ENCODE measurements around the gene PDGFC. TPM values are rescaled to one million over a fixed set of nuclear protein-coding genes. Genes with fewer than 3 reads are reported as not detected.

The PDGFC gene
- total RNA-seq, 1 donor from 2014 or later, result 70.9 TPM

DNA sequence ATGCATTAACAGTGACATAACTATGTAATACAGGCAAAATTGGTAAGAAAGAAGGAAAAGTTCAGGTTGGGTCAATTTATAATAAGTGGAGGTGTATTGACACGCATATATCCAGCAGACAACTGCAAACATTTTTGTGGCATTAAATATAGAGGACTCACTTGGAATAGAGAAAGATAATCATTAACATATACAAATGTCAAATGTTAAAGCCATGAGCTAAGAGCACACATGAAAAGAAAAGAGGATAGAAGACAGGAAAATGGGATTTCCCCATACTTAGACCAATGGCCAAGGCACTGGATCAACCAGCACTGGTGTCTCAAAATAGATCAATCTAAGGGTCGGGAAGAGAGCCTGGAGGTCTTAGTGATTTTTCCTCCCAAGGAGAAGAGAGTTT, 187.6 kb downstream of the PDGFC start:
- H3K27me3 Mint-ChIP-seq (ENCODE audit: low read depth), result no peaks in the 10 kb centered on the region
- H3K27ac Mint-ChIP-seq (ENCODE audit: unreplicated experiment), result no peak overlapping the region
- H3K36me3 Mint-ChIP-seq (ENCODE audit: low read depth), result peaks cover 4% of the 10 kb centered on the region
- TF ChIP-seq, protein P1, sequence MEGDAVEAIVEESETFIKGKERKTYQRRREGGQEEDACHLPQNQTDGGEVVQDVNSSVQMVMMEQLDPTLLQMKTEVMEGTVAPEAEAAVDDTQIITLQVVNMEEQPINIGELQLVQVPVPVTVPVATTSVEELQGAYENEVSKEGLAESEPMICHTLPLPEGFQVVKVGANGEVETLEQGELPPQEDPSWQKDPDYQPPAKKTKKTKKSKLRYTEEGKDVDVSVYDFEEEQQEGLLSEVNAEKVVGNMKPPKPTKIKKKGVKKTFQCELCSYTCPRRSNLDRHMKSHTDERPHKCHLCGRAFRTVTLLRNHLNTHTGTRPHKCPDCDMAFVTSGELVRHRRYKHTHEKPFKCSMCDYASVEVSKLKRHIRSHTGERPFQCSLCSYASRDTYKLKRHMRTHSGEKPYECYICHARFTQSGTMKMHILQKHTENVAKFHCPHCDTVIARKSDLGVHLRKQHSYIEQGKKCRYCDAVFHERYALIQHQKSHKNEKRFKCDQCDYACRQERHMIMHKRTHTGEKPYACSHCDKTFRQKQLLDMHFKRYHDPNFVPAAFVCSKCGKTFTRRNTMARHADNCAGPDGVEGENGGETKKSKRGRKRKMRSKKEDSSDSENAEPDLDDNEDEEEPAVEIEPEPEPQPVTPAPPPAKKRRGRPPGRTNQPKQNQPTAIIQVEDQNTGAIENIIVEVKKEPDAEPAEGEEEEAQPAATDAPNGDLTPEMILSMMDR (IDR thresholded peaks at IDR 0.05), result no peak
- DNase-seq (ENCODE audit: low spot score), result no peak
- H3K4me3 Mint-ChIP-seq (ENCODE audit: unreplicated experiment), result no peak overlapping the region
- peaks cover 51% of the 10 kb centered on the region for H3K4me1 Mint-ChIP-seq (ENCODE audit: low read depth)
- H3K9me3 Mint-ChIP-seq (ENCODE audit: low read depth), result no peaks in the 10 kb centered on the region

DNA sequence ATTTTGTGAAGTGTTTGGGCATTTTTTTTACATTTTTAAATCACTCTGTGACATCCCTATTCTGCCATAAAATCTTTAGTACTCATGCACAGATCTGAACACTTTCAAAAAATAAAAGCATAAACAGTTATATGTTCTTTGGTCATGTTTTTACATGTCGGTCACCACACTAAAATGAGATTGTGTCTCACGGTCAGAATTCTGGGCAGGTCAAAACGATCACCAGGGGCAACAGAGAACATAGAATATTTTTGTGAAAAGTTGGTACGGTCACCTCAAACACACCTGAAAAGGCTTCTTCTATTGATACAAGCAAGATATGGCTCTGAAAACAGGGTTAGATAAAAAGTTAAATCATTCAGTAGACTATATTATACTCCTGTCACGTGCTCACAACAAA, 189.1 kb downstream of the PDGFC start:
- H3K4me1 Mint-ChIP-seq (ENCODE audit: low read depth), result peaks cover 60% of the 10 kb centered on the region
- TF ChIP-seq, protein P1 (IDR thresholded peaks at IDR 0.05), result no peak
- no peak overlapping the region for H3K4me3 Mint-ChIP-seq (ENCODE audit: unreplicated experiment)
- no peak overlapping the region for H3K27ac Mint-ChIP-seq (ENCODE audit: unreplicated experiment)
- H3K27me3 Mint-ChIP-seq (ENCODE audit: low read depth), result no peaks in the 10 kb centered on the region
- no peaks in the 10 kb centered on the region for H3K9me3 Mint-ChIP-seq (ENCODE audit: low read depth)
- peaks cover 4% of the 10 kb centered on the region for H3K36me3 Mint-ChIP-seq (ENCODE audit: low read depth)
- no peak for DNase-seq (ENCODE audit: low spot score)

DNA sequence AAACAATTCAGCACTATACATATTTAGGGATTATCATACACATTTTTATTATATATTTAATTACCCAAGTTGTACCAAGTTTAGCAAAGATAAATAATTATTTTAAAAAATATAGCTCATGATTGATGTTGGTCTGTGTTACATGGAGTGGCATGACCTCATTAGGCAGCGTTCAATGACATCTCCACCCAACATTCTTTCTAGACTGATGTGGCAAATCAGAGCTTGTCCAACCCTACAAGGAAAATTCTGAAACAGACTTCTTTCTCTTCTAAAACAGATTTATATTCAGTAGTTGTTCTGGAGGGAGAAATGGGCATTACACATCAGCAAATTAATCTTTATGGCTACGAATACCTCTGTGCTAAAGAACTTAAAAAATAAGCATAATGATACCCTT, 189.7 kb downstream of the PDGFC start:
- DNase-seq (ENCODE audit: low spot score), result no peak
- TF ChIP-seq, protein P1 (IDR thresholded peaks at IDR 0.05), result no peak
- Mint-ChIP-seq H3K4me1 (ENCODE audit: low read depth) (peaks cover 67% of the 10 kb centered on the region), H3K36me3 (ENCODE audit: low read depth) (peaks cover 4% of the 10 kb centered on the region), H3K9me3 (ENCODE audit: low read depth) (no peaks in the 10 kb centered on the region), H3K27ac (ENCODE audit: unreplicated experiment) (peak overlapping the region; percentile 34), H3K27me3 (ENCODE audit: low read depth) (no peaks in the 10 kb centered on the region), H3K4me3 (ENCODE audit: unreplicated experiment) (no peak overlapping the region)

DNA sequence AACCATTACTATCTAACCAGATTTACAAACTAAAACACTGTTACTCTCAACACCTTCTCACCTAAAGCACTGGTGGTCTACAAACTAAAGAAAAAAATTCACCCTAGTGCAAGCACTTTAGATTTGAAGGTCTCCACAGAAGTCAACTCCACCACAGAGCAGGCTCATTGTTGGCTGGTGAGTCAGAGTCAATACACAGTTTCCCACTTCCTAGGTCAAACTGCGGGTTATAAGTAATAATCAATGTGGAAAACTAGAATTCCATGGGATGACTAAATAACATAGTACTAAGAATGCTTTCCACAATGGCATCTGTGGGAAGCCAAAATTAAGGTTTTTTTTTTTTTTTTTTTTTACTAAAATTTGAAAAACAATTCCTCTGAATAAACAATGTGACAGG, 191.8 kb downstream of the PDGFC start:
- Mint-ChIP-seq H3K4me1 (ENCODE audit: low read depth) (peaks cover 81% of the 10 kb centered on the region), H3K36me3 (ENCODE audit: low read depth) (peaks cover 4% of the 10 kb centered on the region), H3K27me3 (ENCODE audit: low read depth) (no peaks in the 10 kb centered on the region), H3K4me3 (ENCODE audit: unreplicated experiment) (no peak overlapping the region), H3K27ac (ENCODE audit: unreplicated experiment) (peak overlapping the region; percentile 91), H3K9me3 (ENCODE audit: low read depth) (no peaks in the 10 kb centered on the region)
- TF ChIP-seq, protein P1 (IDR thresholded peaks at IDR 0.05), result no peak
- DNase-seq (ENCODE audit: low spot score), result no peak

- Mint-ChIP-seq H3K27me3 (ENCODE audit: low read depth) (no peaks in the 10 kb centered on the region), H3K4me3 (ENCODE audit: unreplicated experiment) (no peak overlapping the region), H3K27ac (ENCODE audit: unreplicated experiment) (peak overlapping the region; percentile 91), H3K36me3 (ENCODE audit: low read depth) (peaks cover 4% of the 10 kb centered on the region), H3K9me3 (ENCODE audit: low read depth) (no peaks in the 10 kb centered on the region), H3K4me1 (ENCODE audit: low read depth) (peaks cover 82% of the 10 kb centered on the region)
- TF ChIP-seq, protein P1 (IDR thresholded peaks at IDR 0.05), result no peak
- DNase-seq (ENCODE audit: low spot score), result no peak
These were observed 192.6 kb downstream of the PDGFC start for GRCh38 chr4:156779042-156779441.
